Activated T-cell treated with anti-CD3 and anti-CD28 coated beads, Interleukin-2, amount 50 U/mL, for 4 hours (primary cell): ENCODE results near the gene PCDHA8. TPM values are rescaled to one million over a fixed set of nuclear protein-coding genes. Genes with fewer than 3 reads are reported as not detected.
"Not testable (repeated sequence)": the region's sequence is repeated elsewhere in the genome, so short reads cannot be mapped to it uniquely, and the experiment has no call there.

ENCODE experiments used
- ATAC-seq, 2 donors: fragments of 200-7000 bp; cut with Tn5 transposase; one replicate each; pipeline ENCODE4 v1.10.0; 2021
- DNase-seq: peaks from one replicate; pipeline ENCODE4 v3.0.0-alpha.2; 2020
- H3K27me3 Mint-ChIP-seq: one replicate; pipeline ENCODE4 v1.8.0; 2021; ENCODE audit warnings: low read depth, mixed read lengths
- H3K36me3 Mint-ChIP-seq: one replicate; pipeline ENCODE4 v1.8.0; 2022; ENCODE audit warnings: mixed read lengths; ENCODE audit not compliant: insufficient read depth
- H3K4me1 Mint-ChIP-seq: one replicate; pipeline ENCODE4 v1.8.0; 2021; ENCODE audit warnings: low read depth, mixed read lengths
- H3K4me3 Mint-ChIP-seq: one replicate; pipeline ENCODE4 v1.8.0; 2021; ENCODE audit warnings: mild to moderate bottlenecking, moderate library complexity, mixed read lengths
- H3K9me3 Mint-ChIP-seq: one replicate; pipeline ENCODE4 v1.8.0; 2021; ENCODE audit warnings: mixed read lengths
- total RNA-seq, 3 donors: library from RNA; stranded (reverse); gene quantifications; one replicate each; pipeline ENCODE4 v1.2.1, GENCODE V29; 2021

The PCDHA8 gene
- total RNA-seq, 3 donors from 2014 or later = not detected

- DNase-seq = no peak
- H3K4me1 Mint-ChIP-seq = no peaks in the 10 kb centered on the region
- H3K36me3 Mint-ChIP-seq = peaks cover 2% of the 10 kb centered on the region
- H3K4me3 Mint-ChIP-seq = no peak overlapping the region
- H3K9me3 Mint-ChIP-seq = peaks cover 29% of the 10 kb centered on the region
- H3K27me3 Mint-ChIP-seq = peaks cover 28% of the 10 kb centered on the region
- no peak for ATAC-seq
Measured at GRCh38 chr5:140808889-140809291, 32.1 kb upstream of the PCDHA8 start.

GRCh38 chr5:140821375-140822280, 19.4 kb upstream of the PCDHA8 start, which contains the start of gene PCDHA5:
PCDHA5 (plus strand) TSS chr5:140821613.
- ATAC-seq (no peak), DNase-seq (no peak)
- H3K27me3 Mint-ChIP-seq = peaks cover 18% of the 10 kb centered on the region
- H3K4me1 Mint-ChIP-seq = no peaks in the 10 kb centered on the region
- H3K36me3 Mint-ChIP-seq = no peaks in the 10 kb centered on the region
- H3K4me3 Mint-ChIP-seq = no peak within 1 kb of the TSS
- H3K9me3 Mint-ChIP-seq = peaks cover 9% of the 10 kb centered on the region

- Mint-ChIP-seq H3K4me1 (no peaks in the 10 kb centered on the region), H3K27me3 (peaks cover 24% of the 10 kb centered on the region), H3K4me3 (no peak overlapping the region), H3K36me3 (no peaks in the 10 kb centered on the region), H3K9me3 (peaks cover 15% of the 10 kb centered on the region)
- no peak for ATAC-seq
- DNase-seq = no peak
Measured at GRCh38 chr5:140822281-140822629, 18.7 kb upstream of the PCDHA8 start.

GRCh38 chr5:140822969-140823368, 18.0 kb upstream of the PCDHA8 start:
- H3K4me1 Mint-ChIP-seq, DNase-seq, H3K36me3 Mint-ChIP-seq, ATAC-seq, H3K4me3 Mint-ChIP-seq: not testable (repeated sequence)
- Mint-ChIP-seq H3K9me3 (peaks cover 15% of the 10 kb centered on the region), H3K27me3 (peaks cover 29% of the 10 kb centered on the region)

GRCh38 chr5:140823475-140823874, 17.5 kb upstream of the PCDHA8 start:
- ATAC-seq (no peak), DNase-seq (no peak)
- H3K4me3 Mint-ChIP-seq = no peak overlapping the region
- H3K36me3 Mint-ChIP-seq = no peaks in the 10 kb centered on the region
- H3K27me3 Mint-ChIP-seq = peaks cover 33% of the 10 kb centered on the region
- peaks cover 18% of the 10 kb centered on the region for H3K9me3 Mint-ChIP-seq
- no peaks in the 10 kb centered on the region for H3K4me1 Mint-ChIP-seq

- Mint-ChIP-seq H3K4me3 (no peak within 1 kb of the TSS), H3K9me3 (peaks cover 30% of the 10 kb centered on the region), H3K27me3 (peaks cover 45% of the 10 kb centered on the region), H3K36me3 (no peaks in the 10 kb centered on the region), H3K4me1 (no peaks in the 10 kb centered on the region)
- DNase-seq = no peak
- no peak for ATAC-seq
Measured at GRCh38 chr5:140827704-140828361, 13.2 kb upstream of the PCDHA8 start, which contains the start of gene PCDHA6. PCDHA6 (plus strand) TSS chr5:140827960; CDS start chr5:140828092, 132 bp downstream.

GRCh38 chr5:140828362-140828737, 12.6 kb upstream of the PCDHA8 start:
- Mint-ChIP-seq H3K27me3 (peaks cover 48% of the 10 kb centered on the region), H3K4me3 (no peak overlapping the region), H3K36me3 (no peaks in the 10 kb centered on the region), H3K4me1 (no peaks in the 10 kb centered on the region), H3K9me3 (peaks cover 33% of the 10 kb centered on the region)
- DNase-seq (no peak), ATAC-seq (no peak)

GRCh38 chr5:140829511-140830501, 11.2 kb upstream of the PCDHA8 start:
- H3K27me3 Mint-ChIP-seq = peaks cover 59% of the 10 kb centered on the region
- not testable (repeated sequence) for ATAC-seq, H3K4me3 Mint-ChIP-seq, DNase-seq, H3K36me3 Mint-ChIP-seq, H3K4me1 Mint-ChIP-seq
- peaks cover 33% of the 10 kb centered on the region for H3K9me3 Mint-ChIP-seq

- peaks cover 37% of the 10 kb centered on the region for H3K27me3 Mint-ChIP-seq
- no peaks in the 10 kb centered on the region for H3K36me3 Mint-ChIP-seq
- no peak within 1 kb of the TSS for H3K4me3 Mint-ChIP-seq
- H3K9me3 Mint-ChIP-seq = peaks cover 16% of the 10 kb centered on the region
- ATAC-seq = no peak
- no peaks in the 10 kb centered on the region for H3K4me1 Mint-ChIP-seq
- no peak for DNase-seq
Measured at GRCh38 chr5:140833993-140834392, 7.0 kb upstream of the PCDHA8 start, which contains the start of gene PCDHA7. PCDHA7 (plus strand) TSS chr5:140834269; CDS start chr5:140834384, 115 bp downstream.

- DNase-seq, H3K4me3 Mint-ChIP-seq, H3K36me3 Mint-ChIP-seq, ATAC-seq, H3K4me1 Mint-ChIP-seq: not testable (repeated sequence)
- Mint-ChIP-seq H3K27me3 (peaks cover 40% of the 10 kb centered on the region), H3K9me3 (peaks cover 16% of the 10 kb centered on the region)
Measured at GRCh38 chr5:140834439-140835008, 6.5 kb upstream of the PCDHA8 start.

- no peak for DNase-seq
- no peak for ATAC-seq
- no peak overlapping the region for H3K4me3 Mint-ChIP-seq
- peaks cover 16% of the 10 kb centered on the region for H3K9me3 Mint-ChIP-seq
- no peaks in the 10 kb centered on the region for H3K4me1 Mint-ChIP-seq
- no peaks in the 10 kb centered on the region for H3K36me3 Mint-ChIP-seq
- peaks cover 39% of the 10 kb centered on the region for H3K27me3 Mint-ChIP-seq
Measured at GRCh38 chr5:140835622-140836510, 5.1 kb upstream of the PCDHA8 start.

GRCh38 chr5:140842798-140843733, 2.1 kb downstream of the PCDHA8 start:
- no peaks in the 10 kb centered on the region for H3K4me1 Mint-ChIP-seq
- DNase-seq = no peak
- H3K4me3 Mint-ChIP-seq = no peak overlapping the region
- no peak for ATAC-seq
- H3K36me3 Mint-ChIP-seq = peaks cover 3% of the 10 kb centered on the region
- H3K9me3 Mint-ChIP-seq = peaks cover 4% of the 10 kb centered on the region
- peaks cover 15% of the 10 kb centered on the region for H3K27me3 Mint-ChIP-seq
